Heart left ventricle (tissue), 16 donors: Measurements from ENCODE around the gene GTPBP3. TPM values are rescaled to one million over a fixed set of nuclear protein-coding genes. Genes with fewer than 3 reads are reported as not detected.

ENCODE experiments used
- ATAC-seq, 4 donors: fragments of 200-7000 bp; cut with Tn5 transposase; one replicate each; pipeline ENCODE4 v1.9.1; 2020 to 2022; ENCODE audit warnings: moderate library complexity in 4 of 4, mild to moderate bottlenecking in 3 of 4, moderate number of reproducible peaks in 1 of 4
- DNase-seq, 5 donors: peaks; one replicate each; pipeline ENCODE4 v3.0.0-alpha.2; 2020
- H3K27ac ChIP-seq, 12 donors: fragments of 200-600 bp; sonication (generic) in 4 of 12; one replicate each; pipeline versions ENCODE4 v1.5.0 to v1.8.0; 2016 to 2022; ENCODE audit warnings: mild to moderate bottlenecking in 2 of 12
- H3K27me3 ChIP-seq, 9 donors: fragments of 200-600 bp; sonication (generic) in 2 of 9; one replicate each; pipeline versions ENCODE4 v1.5.1 to v1.8.0; 2016 to 2022; ENCODE audit warnings: mild to moderate bottlenecking in 3 of 9
- H3K36me3 ChIP-seq, 9 donors: fragments of 200-600 bp; sonication (generic) in 2 of 9; one replicate each; pipeline versions ENCODE4 v1.5.0 to v1.8.0; 2018 to 2022; ENCODE audit warnings: mild to moderate bottlenecking in 2 of 9
- H3K4me1 ChIP-seq, 12 donors: fragments of 200-600 bp; sonication (generic) in 4 of 12; one replicate each; pipeline versions ENCODE4 v1.5.0 to v1.8.0; 2016 to 2022; ENCODE audit warnings: mild to moderate bottlenecking in 3 of 12
- H3K4me3 ChIP-seq, 12 donors: fragments of 200-600 bp; sonication (generic) in 4 of 12; one replicate each; pipeline versions ENCODE4 v1.5.0 to v1.8.0; 2017 to 2022; ENCODE audit warnings: mild to moderate bottlenecking in 9 of 12, moderate library complexity in 4 of 12
- H3K9me3 ChIP-seq, 12 donors: fragments of 200-600 bp; sonication (generic) in 4 of 12; one replicate each; pipeline versions ENCODE4 v1.5.0 to v1.8.0; 2016 to 2022; ENCODE audit warnings: mild to moderate bottlenecking in 1 of 12
- CTCF ChIP-seq, 12 donors: fragments of 200-600 bp; sonication (generic) in 4 of 12; IDR thresholded peaks; one replicate each; pipeline versions ENCODE4 v1.5.0 to v1.8.0; 2018 to 2022; ENCODE audit warnings: antibody characterized with exemption in 12 of 12, mild to moderate bottlenecking in 5 of 12
- POLR2A ChIP-seq, 2 donors: fragments of 450-650 bp; IDR thresholded peaks; one replicate each; pipeline ENCODE4 v1.6.1; 2017; ENCODE audit warnings: antibody characterized with exemption in 2 of 2, mild to moderate bottlenecking in 2 of 2, moderate library complexity in 2 of 2
- WGBS, 4 donors: extraction: QIAGEN DNeasy Blood & Tissue Kit in 2 of 4; methylation state at CpG; one replicate each; pipeline versions ENCODE4 v1.1.5 to v1.1.7; 2013 to 2018; 5-methylcytosine and 5-hydroxymethylcytosine counted together
- intact Hi-C, 10 donors: fragments of 100-400 bp; cut with DNase I; formaldehyde crosslinking; loops; one replicate each; pipeline versions ENCODE4 v1.11.1 to v1.14.2; 2022
- polyA plus RNA-seq, 2 donors: library from polyadenylated mRNA; stranded (reverse); fragments of 200-250 nt; gene quantifications; one replicate each; pipeline ENCODE4 v1.2.3, GENCODE V29; 2013
- total RNA-seq, 9 donors: library from RNA; depleted of rRNA in 2 of 9; stranded (reverse); fragments of >200 nt in 2 of 9; fragmentation: NEBNext Ultra II Directional in 3 of 9; extraction: Animal tissue kit (Norgen Biotek cat#: 25700) in 3 of 9; gene quantifications; one replicate each; pipeline versions ENCODE4 v1.1.0 to v1.2.4, GENCODE V29; 2016 to 2023
- donor health status: ischemic (EF 13 %, LVEDD 7.1; RV severe dilation, severe dysfunction).
- donor health status: healthy with polysubstance abuse.
- donor health status: DM: no; HTN: yes; CAD: no.
- donor health status: DM: no; HTN: no; CAD: no.
- donor health status: ischemic (EF 25% LVEDD 6.9; RV normal size, moderate dysfunction).
- donor health status: ischemic (EF 25% LVEDD 5.7; RV mildly dilated, moderate dysfunction).
- donor health status: healthy.
- donor health status: DM: yes; HTN: yes; CAD: no.
- donor health status: ischemic (EF 35%, LVEDD 5.7; RV mildly dilated, moderate dysfunction).
- donor health status: nonischemic (EF 11% LVEDD 7.7; RV severe dilation, severe dysfunction).
- donor health status: DM: yes; HTN: yes; CAD: no.
- donor health status: PGD.
- donor health status: ischemic (EF 29% LVEDD 5.4; RV normal size, mild dysfunction).
- donor health status: nonischemic (EF 23%, LVEDD 6.1; RV moderate dilation, normal function).

GTPBP3 gene
- total and polyA plus RNA-seq, 11 donors = 6.3 to 20.1 (median 11.3) TPM

GRCh38 chr19:17335575-17335974 is 1.8 kb upstream of the GTPBP3 start:
- Histone ChIP-seq H3K9me3 (no peaks in the 10 kb centered on the region), H3K36me3 (peaks cover 0 to 7% (median 0%) of the 10 kb centered on the region in 9 donors), H3K4me3 (peak overlapping the region in 6 of 12 donors; percentile 78 to 93 (median 80)), H3K4me1 (peaks cover 0 to 40% (median 28%) of the 10 kb centered on the region in 12 donors), H3K27me3 (no peaks in the 10 kb centered on the region), H3K27ac (peak overlapping the region in 1 of 12 donors; percentile 94)
- 66 to 73% (median 72%) methylated on average over 10 of the region's 10 CpGs for WGBS, 4 donors
- TF ChIP-seq POLR2A (IDR thresholded peaks at IDR 0.05) (no peak), CTCF (IDR thresholded peaks at IDR 0.05) (no peak)
- DNase-seq (no peak), ATAC-seq (no peak)
- intact Hi-C loops = loop anchor here in 1 of 10 donors (2.0 kb wide), 1 partner anchor 27 kb away; the partner anchor contains the start of gene DDA1

GRCh38 chr19:17337675-17338432 is 501 bp downstream of the GTPBP3 start:
- ATAC-seq (no peak), DNase-seq (no peak)
- peaks cover 0 to 22% (median 8%) of the 10 kb centered on the region in 9 donors for H3K36me3 ChIP-seq
- H3K4me3 ChIP-seq = peak overlapping the region; percentile 45 to 96 (median 76)
- TF ChIP-seq POLR2A (IDR thresholded peaks at IDR 0.05) (no peak), CTCF (IDR thresholded peaks at IDR 0.05) (no peak)
- intact Hi-C loops = loop anchor here in 2 of 10 donors (2.0 kb wide), 2 partner anchors 33 to 71 kb away; partner anchors contain the start of genes BABAM1 (in 1 of the 2) and MRPL34 (in 1 of the 2)
- H3K9me3 ChIP-seq = no peaks in the 10 kb centered on the region
- WGBS, 4 donors = 7 to 69% (median 9%) methylated on average over 4 to 50 of the region's 50 CpGs
- peak overlapping the region in 11 of 12 donors; percentile 73 to 97 (median 93) for H3K27ac ChIP-seq
- H3K27me3 ChIP-seq = no peaks in the 10 kb centered on the region
- peaks cover 0 to 40% (median 28%) of the 10 kb centered on the region in 12 donors for H3K4me1 ChIP-seq

GRCh38 chr19:17338433-17339078 is 1.2 kb downstream of the GTPBP3 start:
- intact Hi-C loops = no loop called here
- ATAC-seq (no peak), DNase-seq (peak in 1 of 5 donors; percentile 73)
- no peak for TF ChIP-seq CTCF (IDR thresholded peaks at IDR 0.05)
- no peak for TF ChIP-seq POLR2A (IDR thresholded peaks at IDR 0.05)
- no peaks in the 10 kb centered on the region for H3K27me3 ChIP-seq
- H3K4me1 ChIP-seq = peaks cover 0 to 37% (median 28%) of the 10 kb centered on the region in 12 donors
- H3K9me3 ChIP-seq = no peaks in the 10 kb centered on the region
- WGBS, 4 donors = 89 to 94% (median 92%) methylated on average over 23 to 30 of the region's 30 CpGs
- no peak overlapping the region for H3K27ac ChIP-seq
- peaks cover 0 to 22% (median 8%) of the 10 kb centered on the region in 9 donors for H3K36me3 ChIP-seq
- peak overlapping the region in 9 of 12 donors; percentile 45 to 96 (median 77) for H3K4me3 ChIP-seq
